Endothelial cell of umbilical vein (primary cell): ENCODE data around the gene LBX2. TPM values are rescaled to one million over a fixed set of nuclear protein-coding genes. Genes with fewer than 3 reads are reported as not detected.

Experiments used
- BruUV-seq: library from RNA; stranded (reverse); fragments of 400-500 nt; replicated peaks from 2 replicates; lab custom pipeline; 2021; lab: Mats Ljungman, UMichigan
- CTCF ChIA-PET: fragments of 300-600, 350-600 bp; sonication (Branson Sonifier 250); formaldehyde crosslinking; loops from one replicate; lab custom pipeline; 2021; ENCODE audit warnings: antibody characterized with exemption, inconsistent platforms; lab: Charles Lee
- POLR2A ChIA-PET: fragments of 300-600, 350-600 bp; sonication (Branson Sonifier 250); formaldehyde crosslinking; loops from one replicate; lab custom pipeline; 2021; ENCODE audit warnings: antibody characterized with exemption, inconsistent platforms; lab: Charles Lee
- DNase-seq: peaks from one replicate; pipeline ENCODE4 v3.0.0-alpha.2; 2011; ENCODE audit warnings: low read depth, low spot score
- FAIRE-seq: peaks from 2 replicates; lab custom pipeline; 2011; peaks lifted over from hg19 to GRCh38; lab: Jason Lieb, UNC
- H2AFZ ChIP-seq: 2 replicates; pipeline ENCODE4 v1.6.0; 2012; ENCODE audit warnings: low read depth, low read length, control low read depth, inconsistent platforms
- H3K27ac ChIP-seq: 2 replicates; pipeline ENCODE4 v1.5.1; 2011; ENCODE audit warnings: low read depth, mild to moderate bottlenecking, control low read depth, low read length, moderate library complexity; ENCODE audit not compliant: insufficient read depth
- H3K27me3 ChIP-seq, 2 experiments: 2 replicates each; pipeline versions ENCODE4 v1.6.0 to v1.6.1; 2011; ENCODE audit warnings: low read length in 2 of 2, mixed read lengths in 1 of 2; ENCODE audit not compliant: control insufficient read depth in 2 of 2, insufficient read depth in 2 of 2
- H3K36me3 ChIP-seq, 2 experiments: 2 replicates in 1 of 2; 3 replicates in 1 of 2; pipeline ENCODE4 v1.5.1; 2011; ENCODE audit warnings: low read length in 2 of 2, mild to moderate bottlenecking in 1 of 2, moderate library complexity in 1 of 2; ENCODE audit not compliant: control insufficient read depth in 2 of 2, insufficient read depth in 2 of 2; ENCODE audit errors: extremely low read depth in 1 of 2
- H3K4me1 ChIP-seq: 3 replicates; pipeline ENCODE4 v1.5.1; 2011; ENCODE audit warnings: mild to moderate bottlenecking, low read length; ENCODE audit not compliant: control insufficient read depth, insufficient read depth; ENCODE audit errors: extremely low read depth
- H3K4me2 ChIP-seq: 2 replicates; pipeline ENCODE4 v1.6.1; 2011; ENCODE audit warnings: low read length, control low read depth, mixed read lengths; ENCODE audit not compliant: insufficient read depth
- H3K4me3 ChIP-seq, 3 experiments: fragments of 200-600 bp in 1 of 3; sonication (generic), shearing (Covaris generic) in 1 of 3; replicated peaks in 1 of 3; 2 replicates each; pipeline ENCODE4 v1.5.1; 2011 to 2016; ENCODE audit warnings: control low read depth in 3 of 3, low read length in 3 of 3, mild to moderate bottlenecking in 2 of 3, inconsistent platforms in 1 of 3, low read depth in 1 of 3, moderate library complexity in 1 of 3; ENCODE audit not compliant: insufficient read depth in 1 of 3
- H3K79me2 ChIP-seq: 2 replicates; pipeline ENCODE4 v1.6.0; 2012; ENCODE audit warnings: low read length, inconsistent platforms; ENCODE audit not compliant: control insufficient read depth, insufficient read depth
- H3K9ac ChIP-seq: replicated peaks from 2 replicates; pipeline ENCODE3; 2011; ENCODE audit warnings: low read length, control low read depth; ENCODE audit not compliant: insufficient read depth; ENCODE audit errors: extremely low read depth
- H3K9me1 ChIP-seq: replicated peaks from 3 replicates; pipeline ENCODE4 v1.6.0; 2011; ENCODE audit warnings: mild to moderate bottlenecking, low read length; ENCODE audit not compliant: control insufficient read depth, insufficient read depth; ENCODE audit errors: extremely low read depth
- H3K9me3 ChIP-seq: replicated peaks from 2 replicates; pipeline ENCODE4 v1.5.1; 2012; ENCODE audit warnings: low read length, inconsistent platforms; ENCODE audit not compliant: control insufficient read depth, insufficient read depth
- H4K20me1 ChIP-seq: replicated peaks from 2 replicates; pipeline ENCODE3; 2011; ENCODE audit warnings: mild to moderate bottlenecking, low read length; ENCODE audit not compliant: control insufficient read depth, insufficient read depth; ENCODE audit errors: extremely low read depth
- EZH2 ChIP-seq: IDR thresholded peaks from 2 replicates; pipeline ENCODE4 v1.6.1; 2012; ENCODE audit warnings: borderline replicate concordance, low read depth, mild to moderate bottlenecking, moderate library complexity, low read length, inconsistent platforms; ENCODE audit not compliant: severe bottlenecking
- FOS ChIP-seq: IDR thresholded peaks from 2 replicates; pipeline ENCODE4 v1.6.1; 2011; ENCODE audit warnings: mild to moderate bottlenecking, low read length, moderate library complexity, borderline replicate concordance; ENCODE audit not compliant: insufficient read depth
- GATA2 ChIP-seq: IDR thresholded peaks from 2 replicates; pipeline ENCODE4 v1.7.0; 2011; ENCODE audit warnings: low read depth, mild to moderate bottlenecking, moderate library complexity, mixed read lengths, low read length; ENCODE audit not compliant: insufficient read length, insufficient read depth
- JUN ChIP-seq: IDR thresholded peaks from 2 replicates; pipeline ENCODE4 v1.6.1; 2011; ENCODE audit warnings: borderline replicate concordance, low read depth; ENCODE audit not compliant: insufficient read length, insufficient read depth
- MAX ChIP-seq: IDR thresholded peaks from 2 replicates; pipeline ENCODE4 v1.6.1; 2011; ENCODE audit not compliant: insufficient read depth, insufficient read length
- MYC ChIP-seq: IDR thresholded peaks from one replicate; pipeline ENCODE4 v1.6.1; 2011; ENCODE audit warnings: mild to moderate bottlenecking, low read depth, low read length
- POLR2A ChIP-seq: IDR thresholded peaks from 2 replicates; pipeline ENCODE4 v1.6.1; 2012; ENCODE audit warnings: low read depth, mild to moderate bottlenecking, control low read depth, low read length
- POLR2AphosphoS5 ChIP-seq: IDR thresholded peaks from 2 replicates; pipeline ENCODE4 v1.6.1; 2012; ENCODE audit warnings: low read depth, mild to moderate bottlenecking, control low read depth, low read length, moderate library complexity; ENCODE audit not compliant: insufficient read depth
- dilution Hi-C: fragments of 300-500 bp; cut with MboI; formaldehyde crosslinking; loops from one replicate; pipeline ENCODE4 v1.15.0; 2019; ENCODE audit warnings: low sequenced_read_pairs; ENCODE audit not compliant: extremely low pct_ligation_motif_present
- intact Hi-C: fragments of 100-400 bp; cut with micrococcal nuclease; formaldehyde crosslinking; loops from one replicate; pipeline ENCODE4 v1.10.0; 2022
- polyA plus RNA-seq, 4 experiments: library from polyadenylated mRNA; depleted of rRNA in 3 of 4; stranded (reverse) in 3 of 4; unstranded in 1 of 4; fragments of >200 nt; gene quantifications; 2 replicates each; pipeline versions ENCODE4 v1.2.1 to v1.2.3, GENCODE V29; 2011 to 2012; ENCODE audit warnings: missing spikeins in 1 of 4
- total RNA-seq: library from RNA; stranded (reverse); gene quantifications from 2 replicates; pipeline ENCODE4 v1.2.3, GENCODE V29; 2021
- TF ChIP-seq, protein P1 (sequence below), 2 donors: IDR thresholded peaks; 1 replicate in 1 of 2; 2 replicates in 1 of 2; pipeline ENCODE4 v1.5.1; 2011; ENCODE audit warnings: low read length in 2 of 2, mild to moderate bottlenecking in 2 of 2, moderate library complexity in 2 of 2, control low read depth in 1 of 2, inconsistent platforms in 1 of 2, low read depth in 1 of 2; ENCODE audit not compliant: insufficient read depth in 1 of 2; ENCODE audit errors: extremely low read depth in 1 of 2

Gene LBX2
- total and polyA plus RNA-seq, 2 donors (not counting 3 experiments of a cell fraction or from before 2014, with no cell fraction given): 2.8 to 3.8 TPM

DNA sequence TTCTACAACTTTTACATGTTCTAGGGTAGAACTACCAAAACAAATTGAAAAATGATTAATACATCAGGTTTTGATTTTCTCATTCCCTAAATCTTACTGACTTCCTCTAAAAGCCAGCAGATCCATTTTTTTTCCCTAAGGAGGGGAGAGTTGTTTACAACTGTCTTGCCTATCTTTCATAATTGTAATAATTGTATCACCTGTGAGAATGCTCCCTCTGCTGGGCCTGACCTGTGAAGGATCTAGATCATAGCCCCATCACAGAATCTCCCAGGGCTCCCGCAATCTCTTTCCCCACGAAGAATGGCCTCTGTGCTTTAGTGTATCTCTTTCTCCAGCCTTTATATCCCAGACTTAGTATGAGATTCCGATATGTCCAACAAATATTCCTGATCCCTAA, 45.2 kb upstream of the LBX2 start:
- Histone ChIP-seq H3K4me1 (peaks cover 12% of the 10 kb centered on the region), H3K27ac (no peak overlapping the region), H2AFZ (no peak overlapping the region), H3K36me3 (no peaks in the 10 kb centered on the region), H4K20me1 (no peaks in the 10 kb centered on the region), H3K4me3 (no peak overlapping the region), H3K27me3 (peaks cover 15 to 26% of the 10 kb centered on the region in 2 experiments), H3K4me2 (no peak overlapping the region), H3K9me1 (no peaks in the 10 kb centered on the region), H3K79me2 (no peaks in the 10 kb centered on the region), H3K9me3 (no peaks in the 10 kb centered on the region), H3K9ac (no peak overlapping the region)
- dilution Hi-C loops (no loop called here), intact Hi-C loops (no loop called here)
- no TSS peak for BruUV-seq
- ChIA-PET CTCF (interaction anchor here (3.3 kb wide), 1 partner anchor 12 kb away, joined by 15 read pairs; no protein-coding TSS in a partner anchor), POLR2A (no interaction called here)
- TF ChIP-seq POLR2AphosphoS5 (no peak), POLR2A (no peak), MAX (no peak), MYC (no peak), EZH2 (no peak), JUN (no peak), GATA2 (no peak), FOS (no peak)
- TF ChIP-seq, protein P1, sequence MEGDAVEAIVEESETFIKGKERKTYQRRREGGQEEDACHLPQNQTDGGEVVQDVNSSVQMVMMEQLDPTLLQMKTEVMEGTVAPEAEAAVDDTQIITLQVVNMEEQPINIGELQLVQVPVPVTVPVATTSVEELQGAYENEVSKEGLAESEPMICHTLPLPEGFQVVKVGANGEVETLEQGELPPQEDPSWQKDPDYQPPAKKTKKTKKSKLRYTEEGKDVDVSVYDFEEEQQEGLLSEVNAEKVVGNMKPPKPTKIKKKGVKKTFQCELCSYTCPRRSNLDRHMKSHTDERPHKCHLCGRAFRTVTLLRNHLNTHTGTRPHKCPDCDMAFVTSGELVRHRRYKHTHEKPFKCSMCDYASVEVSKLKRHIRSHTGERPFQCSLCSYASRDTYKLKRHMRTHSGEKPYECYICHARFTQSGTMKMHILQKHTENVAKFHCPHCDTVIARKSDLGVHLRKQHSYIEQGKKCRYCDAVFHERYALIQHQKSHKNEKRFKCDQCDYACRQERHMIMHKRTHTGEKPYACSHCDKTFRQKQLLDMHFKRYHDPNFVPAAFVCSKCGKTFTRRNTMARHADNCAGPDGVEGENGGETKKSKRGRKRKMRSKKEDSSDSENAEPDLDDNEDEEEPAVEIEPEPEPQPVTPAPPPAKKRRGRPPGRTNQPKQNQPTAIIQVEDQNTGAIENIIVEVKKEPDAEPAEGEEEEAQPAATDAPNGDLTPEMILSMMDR (IDR thresholded peaks at IDR 0.05; ENCODE audit: extremely low read depth in 1 of 2, insufficient read depth in 1 of 2, low read depth in 1 of 2, low read length in 2 of 2): no peak
- no peak for FAIRE-seq
- no peak for DNase-seq
